Activated T-helper 1 cell treated with anti-CD3 and anti-CD28 coated beads, Interleukin-2, amount 50 U/mL, for 16 hours (primary cell): ENCODE data around the gene ASTN2.

Experiments used
- DNase-seq, 2 donors: peaks; one replicate each; pipeline ENCODE4 v3.0.0-alpha.2; 2020; ENCODE audit warnings: low read depth in 1 of 2, low spot score in 1 of 2

The ASTN2 gene

DNA sequence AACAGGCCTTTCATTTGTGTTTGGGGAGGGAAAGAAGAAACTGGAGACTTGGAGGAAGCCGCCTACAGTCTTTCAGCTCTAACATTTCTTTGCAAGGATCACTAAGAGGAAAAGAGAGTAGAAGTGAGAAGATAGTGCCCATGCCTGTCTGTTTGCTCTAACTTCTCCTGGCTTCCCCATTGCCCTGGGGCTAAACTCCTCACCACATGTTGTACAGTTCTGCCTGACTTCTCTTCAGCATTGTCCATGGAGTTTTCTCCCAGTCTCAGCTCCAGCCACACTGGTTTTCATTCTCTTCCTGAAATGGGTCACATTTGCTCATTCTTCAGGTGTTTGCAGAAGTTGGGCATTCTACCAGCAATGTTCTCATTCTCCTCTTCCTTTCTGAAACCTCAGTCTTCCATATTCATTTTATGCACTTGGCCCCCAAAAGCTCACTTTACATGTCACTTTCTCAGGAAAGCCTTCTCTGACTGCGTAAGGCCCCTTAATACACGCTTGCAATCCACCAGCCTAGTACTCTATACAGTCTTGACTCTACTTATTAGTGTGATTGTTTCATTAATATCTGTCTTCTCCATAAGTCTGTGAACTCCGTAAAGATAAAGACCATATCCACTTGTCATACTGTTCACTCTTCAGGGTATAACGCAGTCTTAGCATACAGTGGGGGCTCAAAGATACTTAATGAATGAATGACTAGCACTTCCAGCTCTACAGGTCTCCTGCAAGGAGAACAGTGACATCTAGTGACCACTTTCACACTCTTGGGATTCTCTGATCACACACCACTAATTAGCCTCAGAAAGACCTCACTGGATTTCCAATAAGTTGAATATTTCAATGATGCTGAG, 768.0 kb downstream of the ASTN2 start:
- no peak for DNase-seq

DNA sequence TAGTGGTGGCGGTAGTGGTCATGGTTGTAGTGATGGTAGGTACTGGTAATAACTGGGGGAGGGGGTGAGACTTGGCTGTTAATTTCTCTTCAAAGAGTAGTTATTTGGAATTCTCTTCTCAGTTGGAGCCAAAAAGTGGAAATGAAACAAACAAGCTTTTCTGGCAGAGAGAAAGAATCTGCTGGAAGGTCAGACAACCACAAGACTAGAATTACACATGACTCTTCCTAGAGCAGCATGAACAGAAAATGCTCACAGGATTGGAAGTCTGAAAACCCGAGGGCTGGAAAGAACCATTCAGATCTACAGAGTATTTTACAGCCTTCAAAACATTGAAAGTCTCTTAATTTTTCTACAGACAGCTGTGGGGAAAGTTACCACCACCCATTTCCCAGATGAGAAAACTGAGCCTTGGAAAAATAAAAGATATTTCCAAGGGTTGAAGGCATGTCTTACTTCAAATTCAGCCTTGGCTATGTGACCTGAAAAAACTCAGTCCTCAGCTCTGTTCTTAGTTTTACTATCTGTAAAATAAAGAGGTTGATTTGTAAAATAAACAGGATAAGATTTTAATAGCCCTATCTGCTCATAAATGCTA, 770.7 kb downstream of the ASTN2 start:
- no peak for DNase-seq

DNA sequence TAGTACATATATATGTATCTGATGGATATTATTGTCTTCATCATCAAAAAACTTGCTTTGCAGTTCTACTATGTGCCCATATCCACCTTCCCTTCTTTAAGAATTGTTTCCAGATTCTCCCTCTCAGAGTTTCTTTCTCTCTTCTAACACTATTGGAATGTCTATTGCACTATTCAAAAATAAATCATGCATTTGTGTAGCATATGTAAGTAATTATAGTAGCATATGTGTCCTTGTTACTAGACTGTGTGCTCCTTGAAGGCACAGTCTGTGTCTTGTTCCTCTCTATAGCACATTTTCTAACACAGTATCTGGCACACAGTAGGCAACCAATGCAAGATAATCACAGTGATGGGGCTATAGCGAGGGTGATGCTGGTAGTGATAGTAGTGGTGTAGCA, 771.2 kb downstream of the ASTN2 start:
- DNase-seq: no peak

GRCh38 chr9:116641292-116642059, 773.4 kb downstream of the ASTN2 start:
- DNase-seq: no peak

DNA sequence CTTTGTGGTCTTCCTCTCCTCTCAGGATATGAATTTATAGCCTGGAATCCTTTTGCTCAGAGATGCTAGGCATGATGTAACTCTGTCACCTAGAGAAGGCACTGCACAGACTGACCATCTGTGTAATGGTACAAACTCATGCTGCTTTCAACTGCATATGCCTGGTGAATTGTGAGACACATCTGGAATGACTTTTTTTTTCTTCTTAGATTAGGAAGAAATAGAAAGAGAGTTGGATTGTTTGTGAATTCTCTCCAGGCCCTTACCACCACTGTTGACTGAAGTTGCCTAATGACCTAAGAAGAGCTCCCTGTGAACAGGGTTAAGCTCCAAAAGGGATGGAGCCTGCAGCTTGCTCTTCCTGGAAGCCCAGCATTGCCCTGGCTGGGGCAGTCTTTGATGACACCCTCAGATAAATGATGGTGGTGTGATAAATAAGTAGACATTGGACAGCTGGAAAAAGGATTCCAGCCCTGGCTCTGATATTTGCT, 775.6 kb downstream of the ASTN2 start:
- no peak for DNase-seq

DNA sequence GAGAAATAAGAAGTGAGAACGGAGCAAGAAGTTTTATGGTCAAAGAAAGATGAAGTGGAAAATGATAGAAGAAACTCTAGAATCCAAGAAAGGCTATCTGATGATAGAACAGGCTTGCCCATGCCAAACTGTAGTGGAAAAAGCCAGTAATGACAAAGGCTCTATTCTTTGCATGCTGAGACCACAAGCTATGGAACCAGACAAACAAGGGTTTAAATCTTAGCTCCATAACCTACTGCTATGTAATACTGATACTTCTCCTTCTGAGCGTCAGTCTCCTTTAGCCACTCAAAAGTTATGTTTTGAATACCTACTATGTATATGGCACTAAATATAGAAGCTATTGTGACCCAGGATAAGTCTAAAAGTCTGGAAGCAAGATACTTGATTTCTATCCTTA, 778.9 kb downstream of the ASTN2 start:
- no peak for DNase-seq

DNA sequence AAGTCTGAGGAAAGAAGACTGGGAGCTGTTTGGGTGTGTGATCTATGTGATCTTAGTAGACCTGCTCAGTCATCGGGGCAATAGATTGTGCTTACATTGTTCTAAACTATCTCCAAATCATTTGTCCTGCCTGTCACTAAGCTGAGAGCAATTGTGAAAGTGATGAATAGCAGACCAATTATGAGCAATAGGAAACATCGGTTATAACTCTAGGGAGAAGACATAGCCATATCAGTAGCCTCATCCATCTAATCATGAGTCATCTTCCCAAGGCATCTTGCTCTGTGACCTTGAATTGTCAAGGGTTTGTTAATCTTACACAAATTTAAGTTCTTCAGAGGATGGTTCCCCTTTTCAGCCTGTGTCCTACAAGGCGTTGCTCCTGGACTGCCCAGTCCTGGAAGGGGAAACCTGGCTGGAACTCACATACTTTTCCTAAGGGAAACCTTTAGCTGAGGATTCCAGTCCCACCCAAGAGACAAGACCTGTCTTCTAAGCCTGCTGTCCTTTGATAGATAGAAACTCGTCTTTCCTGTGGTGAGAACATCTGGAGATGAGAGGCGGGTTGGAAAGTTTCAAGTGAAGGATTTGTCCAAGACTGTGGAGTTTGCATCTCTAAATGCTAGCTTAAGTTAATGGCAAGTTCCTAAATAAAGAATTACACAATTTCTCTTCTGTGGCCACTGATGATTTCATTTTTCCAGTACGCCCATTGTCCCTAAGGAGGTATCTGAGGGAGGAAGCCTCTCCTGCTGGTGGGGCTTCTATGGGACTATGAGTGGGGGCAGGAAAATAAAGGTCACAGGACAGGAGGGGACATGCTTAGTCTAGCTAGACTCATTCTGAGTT, 781.6 kb downstream of the ASTN2 start:
- no peak for DNase-seq

GRCh38 chr9:116629634-116630033, 785.2 kb downstream of the ASTN2 start:
- no peak for DNase-seq

- no peak for DNase-seq
Observed at GRCh38 chr9:116628716-116629115, 786.1 kb downstream of the ASTN2 start.

DNA sequence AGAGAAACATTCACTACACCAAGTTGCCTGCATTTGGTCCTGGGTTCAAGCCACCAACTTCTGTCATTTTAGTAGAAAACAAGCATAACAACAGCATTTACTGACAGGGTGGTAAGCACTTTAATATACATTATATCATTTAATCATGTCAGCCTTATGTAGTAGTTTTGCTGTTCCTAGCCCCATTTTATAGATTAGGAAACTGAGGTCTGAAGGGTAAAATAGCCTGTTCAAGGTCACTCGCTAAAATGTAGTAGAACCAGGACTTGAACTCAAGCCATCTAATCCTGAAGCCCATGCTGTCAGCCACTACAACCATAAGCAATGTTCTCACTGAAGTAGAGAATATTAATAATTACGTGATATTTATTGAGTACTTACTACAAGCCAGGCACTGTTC, 787.4 kb downstream of the ASTN2 start:
- DNase-seq: no peak

- DNase-seq: no peak
Observed at GRCh38 chr9:116626762-116627161, 788.1 kb downstream of the ASTN2 start.

DNA sequence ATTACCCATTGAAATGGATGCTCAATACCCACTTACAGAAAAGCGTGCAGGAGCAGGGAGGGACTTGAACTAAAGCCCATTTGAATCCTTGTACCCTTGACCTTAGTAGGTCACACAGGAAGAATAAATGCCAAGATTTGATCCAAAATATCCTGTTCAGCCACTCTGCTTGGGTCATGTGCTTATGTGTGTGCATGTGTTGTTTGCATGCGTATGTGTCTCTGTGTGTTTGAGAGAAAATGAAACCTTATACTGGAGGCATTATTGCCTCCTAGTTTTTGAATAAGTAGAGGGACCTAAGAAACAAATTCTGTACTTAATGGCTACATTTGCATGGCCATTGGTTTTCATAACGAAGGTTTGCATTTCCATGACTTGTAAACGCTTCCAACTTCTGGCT, 791.1 kb downstream of the ASTN2 start:
- DNase-seq: no peak

GRCh38 chr9:116617389-116617788, 797.5 kb downstream of the ASTN2 start:
- DNase-seq: no peak

DNA sequence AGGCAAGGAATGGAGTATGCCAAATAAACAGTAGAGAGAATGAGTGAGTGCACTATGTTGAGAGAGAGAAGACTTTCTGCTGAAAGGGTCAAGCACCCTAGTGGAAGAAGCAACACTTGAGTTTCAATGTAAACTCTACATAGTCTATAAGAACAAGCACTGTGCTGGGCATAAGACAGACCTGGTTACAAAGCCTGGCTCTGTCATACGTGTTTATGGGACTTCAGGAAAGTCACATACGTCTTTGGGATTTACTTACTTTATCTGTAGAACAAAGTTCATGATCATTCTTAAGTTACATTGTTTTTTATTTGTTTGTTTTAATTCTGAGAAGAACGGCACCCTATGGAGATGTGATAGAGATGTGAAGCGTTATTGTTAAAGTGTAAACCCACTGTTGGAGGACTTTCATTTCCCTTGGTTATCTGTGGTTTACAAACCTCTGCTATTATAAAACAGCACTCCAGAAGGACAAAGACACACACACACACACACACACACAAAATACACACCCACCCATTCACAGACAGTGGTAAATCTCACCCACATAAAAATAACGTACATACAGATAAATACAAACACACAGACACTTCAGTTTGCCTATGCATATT, 798.4 kb downstream of the ASTN2 start:
- no peak for DNase-seq

DNA sequence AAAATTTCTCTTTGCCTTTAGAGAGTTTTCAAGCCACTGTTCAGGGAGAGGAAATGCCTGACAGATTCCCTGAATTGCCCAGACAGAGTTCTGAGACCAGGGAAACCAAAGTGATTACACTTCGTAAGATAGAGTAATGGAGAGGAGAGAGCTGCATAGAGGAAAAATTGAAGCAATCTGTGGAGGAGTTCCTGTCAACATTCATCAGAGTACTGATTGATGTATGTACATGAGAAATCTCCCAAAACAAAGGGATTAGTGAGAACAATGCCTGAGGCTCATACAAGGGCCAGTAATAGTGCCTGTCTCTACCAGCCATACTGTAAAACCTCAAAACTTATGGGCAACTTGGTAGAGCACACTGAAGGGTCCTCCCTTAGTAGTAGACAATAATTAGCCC, 806.8 kb downstream of the ASTN2 start:
- no peak for DNase-seq

DNA sequence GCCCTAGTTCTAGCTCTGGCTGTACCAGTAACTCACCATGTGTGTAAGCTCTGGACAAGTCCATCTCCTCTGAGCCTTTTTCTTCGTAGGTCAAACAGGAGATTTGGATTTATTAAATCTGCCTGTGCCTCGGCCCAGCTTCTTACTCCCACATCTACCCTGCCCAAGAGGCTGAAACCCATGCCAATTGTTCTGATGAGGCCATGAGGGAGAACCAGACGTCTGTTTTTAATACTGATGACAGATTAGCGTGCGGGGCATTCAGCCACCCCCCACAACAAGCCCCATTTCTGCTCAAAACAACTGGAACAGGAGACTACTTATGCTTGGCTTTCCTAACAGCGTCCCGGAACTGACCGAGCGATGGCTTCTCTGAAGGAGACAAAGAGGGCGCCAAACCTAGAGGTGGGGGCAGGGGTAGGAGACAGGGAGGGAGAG, 808.9 kb downstream of the ASTN2 start:
- no peak for DNase-seq

DNA sequence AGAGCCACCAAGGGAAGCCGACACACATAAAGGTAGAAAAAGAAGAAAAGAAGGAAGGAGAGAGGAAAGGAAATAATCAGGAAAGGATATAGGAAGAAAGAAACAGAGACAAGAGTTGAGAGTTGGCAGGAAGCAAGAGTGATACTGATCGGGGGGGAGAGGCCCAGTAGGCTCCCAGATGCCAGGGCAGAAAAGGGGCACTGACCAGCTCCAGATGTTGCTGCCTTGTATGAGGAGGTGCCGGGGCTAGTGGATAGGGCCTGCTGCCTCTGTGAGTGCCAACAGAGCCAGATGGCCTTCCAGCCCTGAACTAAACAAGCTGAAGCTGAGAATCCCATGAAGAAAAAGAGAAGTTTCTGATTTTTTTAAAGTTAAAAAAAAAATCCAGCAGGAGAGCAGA, 809.8 kb downstream of the ASTN2 start:
- no peak for DNase-seq

- DNase-seq: no peak
Observed at GRCh38 chr9:116604251-116604650, 810.6 kb downstream of the ASTN2 start.

GRCh38 chr9:116599342-116599884, 815.4 kb downstream of the ASTN2 start:
- DNase-seq: no peak

- no peak for DNase-seq
Observed at GRCh38 chr9:116596646-116597045, 818.2 kb downstream of the ASTN2 start.
